ENCODE results near the gene PARP11. TPM values are rescaled to one million over a fixed set of nuclear protein-coding genes. Genes with fewer than 3 reads are reported as not detected.

PARP11 gene
- total RNA-seq, 1 donor from 2014 or later = 20.7 TPM

DNA sequence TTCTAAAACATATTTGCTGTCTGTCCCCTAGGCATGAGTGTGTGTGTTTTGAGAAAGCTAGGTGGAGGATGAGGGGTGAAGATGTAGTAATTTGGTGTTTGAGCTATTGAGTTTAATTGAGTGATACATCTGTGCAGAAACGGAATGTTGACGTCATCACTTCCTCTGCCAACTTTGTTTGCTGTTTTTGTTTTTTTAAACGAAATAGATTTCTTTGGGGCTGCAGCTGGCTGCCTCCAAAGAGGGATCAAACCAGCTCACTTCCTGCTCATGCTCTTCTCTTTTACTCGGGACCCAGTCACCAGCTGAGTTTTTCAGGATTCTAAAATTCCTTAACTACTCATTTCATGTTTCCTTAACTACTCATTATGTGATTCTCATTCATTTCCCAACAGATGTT lies 100.8 kb downstream of the PARP11 start:
- DNase-seq (ENCODE audit: low spot score) = no peak

- DNase-seq (ENCODE audit: low spot score) = no peak
These were observed 101.3 kb downstream of the PARP11 start for GRCh38 chr12:3771853-3772252.

DNA sequence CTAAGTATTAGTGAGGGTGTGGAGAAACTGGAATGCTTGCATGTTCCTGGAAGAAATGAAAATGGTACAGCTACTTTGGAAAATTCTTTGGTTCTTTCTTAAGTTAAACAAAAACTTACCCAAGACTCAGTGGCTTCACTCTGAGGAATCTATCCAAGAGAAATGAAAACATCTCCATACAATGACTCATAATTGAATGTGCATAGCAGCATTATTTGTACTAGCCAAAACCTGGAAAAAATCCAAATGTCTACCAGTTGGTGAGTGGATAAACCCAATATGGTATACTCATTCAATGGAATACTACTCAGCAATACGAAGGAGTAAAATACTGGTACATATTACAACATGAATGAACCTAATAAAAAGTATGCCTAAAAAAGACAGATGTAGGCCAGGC lies 102.3 kb downstream of the PARP11 start:
- no peak for DNase-seq (ENCODE audit: low spot score)

DNA sequence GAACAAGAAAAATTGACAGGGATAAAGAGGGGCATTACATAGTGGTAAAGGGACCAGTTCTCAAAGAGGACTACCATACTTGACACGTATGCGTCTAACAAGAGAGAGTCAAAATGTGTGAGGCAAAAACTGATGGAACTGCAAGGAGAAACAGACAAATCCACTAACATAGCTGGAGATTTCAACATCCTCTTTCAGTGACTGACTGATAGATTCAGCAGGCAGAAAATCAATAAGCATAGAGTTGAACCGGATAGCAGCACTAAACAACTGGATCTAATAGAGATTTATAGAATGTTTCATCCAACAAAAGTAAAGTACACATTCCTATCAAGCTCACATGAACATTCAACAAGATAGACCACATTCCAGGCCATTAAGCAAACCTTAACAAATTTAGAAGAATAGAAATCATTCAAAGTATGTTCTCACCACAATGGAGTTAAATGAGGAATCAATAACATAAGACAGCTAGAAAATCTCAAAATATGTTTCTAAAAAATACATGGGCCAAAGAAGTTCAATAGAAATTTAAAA lies 104.2 kb downstream of the PARP11 start:
- DNase-seq (ENCODE audit: low spot score) = no peak

DNA sequence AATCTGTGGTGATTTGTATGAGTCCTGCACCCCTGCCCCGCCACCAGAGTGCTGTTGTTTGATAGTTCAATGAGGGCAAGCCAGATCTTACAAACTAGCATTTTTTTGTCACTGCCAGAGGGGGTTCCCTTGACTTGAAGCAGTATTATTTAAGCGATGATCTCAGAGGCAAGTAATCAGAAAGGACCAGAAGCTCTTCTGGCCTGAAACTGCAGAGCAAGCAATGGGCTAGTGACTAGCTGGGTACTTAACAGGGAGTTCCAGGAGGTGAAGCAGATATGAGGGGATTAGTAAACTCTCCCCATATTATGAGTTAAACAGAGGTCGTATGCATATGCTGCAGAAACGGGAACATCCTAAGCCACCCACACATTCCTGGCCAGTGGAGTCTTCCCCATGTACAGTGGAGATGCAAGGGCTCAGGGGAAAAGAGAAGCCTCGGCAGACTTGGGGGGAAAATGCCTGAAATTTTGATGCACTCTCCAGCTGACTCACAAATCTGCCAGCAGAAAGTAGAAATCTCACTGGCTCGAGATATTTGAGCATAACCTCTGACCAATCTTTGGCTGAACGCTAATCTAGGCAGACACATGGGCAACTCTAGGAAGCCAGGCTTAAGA lies 112.0 kb downstream of the PARP11 start:
- no peak for DNase-seq (ENCODE audit: low spot score)

DNA sequence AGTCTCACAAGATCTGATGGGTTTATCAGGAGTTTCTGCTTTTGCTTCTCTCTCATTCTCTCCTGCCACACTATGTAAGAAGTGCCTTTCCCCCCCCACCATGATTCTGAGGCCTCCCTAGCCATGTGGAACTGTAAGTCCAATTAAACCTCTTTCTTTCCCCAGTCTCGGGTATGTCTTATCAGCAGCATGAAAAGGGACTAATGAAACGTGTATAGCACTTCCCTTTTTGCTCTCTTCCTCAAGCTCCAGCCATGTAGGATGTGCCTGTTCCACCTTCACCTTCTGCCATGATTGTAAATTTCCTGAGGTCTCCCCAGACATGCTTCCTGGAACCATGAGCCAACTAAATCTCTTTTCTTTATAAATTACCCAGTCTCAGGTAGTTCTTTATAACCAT lies 113.3 kb downstream of the PARP11 start:
- no peak for DNase-seq (ENCODE audit: low spot score)

Other genes starting within 250 kb of the PARP11 start
- 27.3 TPM for gene CRACR2A, start 120.3 kb downstream of the PARP11 start, total RNA-seq

All from ureter (tissue), 1 donor.